HG03095 (cell line): ENCODE results near the gene PDE4B.

Source experiments
- ATAC-seq: cut with Tn5 transposase; IDR thresholded peaks from one replicate; pipeline ENCODE4 v1.9.1; 2021; ENCODE audit warnings: moderate library complexity; ENCODE audit not compliant: unreplicated experiment

PDE4B gene

DNA sequence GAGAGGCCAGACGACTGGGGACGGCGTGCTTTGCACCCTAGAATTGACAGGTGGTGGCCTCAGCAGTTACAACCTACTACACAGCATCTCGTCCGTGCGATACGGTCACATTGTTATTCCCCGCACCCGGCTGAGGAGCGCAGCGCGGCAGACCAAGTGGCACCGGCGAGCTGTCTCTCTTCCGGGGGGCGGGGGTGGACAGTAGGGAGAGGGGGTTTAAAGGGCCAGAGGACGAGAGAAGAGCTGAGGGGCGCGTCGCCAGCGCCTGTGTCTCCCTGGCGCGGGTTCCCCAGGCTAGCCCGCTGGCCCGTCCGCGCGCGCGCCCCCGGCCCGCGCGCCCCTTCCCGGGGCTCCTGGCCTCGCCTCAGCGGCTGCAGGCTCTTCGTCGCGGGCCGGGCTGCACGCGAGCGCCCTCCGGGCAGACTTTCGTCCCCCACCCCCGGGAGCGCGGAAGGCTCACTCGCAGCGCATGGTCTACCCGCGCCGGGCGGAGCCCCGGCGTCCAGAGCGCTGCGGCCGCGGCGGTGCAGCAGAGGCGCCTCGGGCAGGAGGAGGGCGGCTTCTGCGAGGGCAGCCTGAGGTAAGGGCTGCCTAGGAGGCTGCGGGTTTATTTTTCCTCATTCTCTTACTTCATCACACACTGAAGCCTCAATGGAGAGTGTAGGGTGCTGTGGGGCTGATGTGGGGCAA is at the start of gene PDE4B:
Gene PDE4B, plus strand, starts transcription at position 227 of the 690 bp plus-strand sequence.
- ATAC-seq = no peak

DNA sequence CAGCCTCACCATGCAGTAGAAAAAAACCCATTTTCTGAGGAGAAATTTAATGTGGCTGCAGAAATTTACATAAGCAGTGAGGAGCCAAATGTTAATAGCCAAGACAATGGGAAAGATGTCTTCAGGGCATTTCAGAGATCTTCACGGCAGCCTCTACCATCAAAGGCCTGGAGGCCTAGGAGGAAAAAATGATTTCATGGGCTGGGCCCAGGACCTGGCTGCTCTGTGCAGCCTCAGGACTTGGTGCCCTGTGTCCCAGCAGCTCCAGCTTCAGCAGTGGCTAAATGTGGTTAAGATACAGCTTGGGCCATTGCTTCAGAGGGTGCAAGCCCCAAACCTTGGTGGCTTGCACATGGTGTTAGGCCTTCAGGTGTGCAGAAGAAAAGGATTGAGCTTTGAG is 48.0 kb upstream of the PDE4B start:
- ATAC-seq = no peak

DNA sequence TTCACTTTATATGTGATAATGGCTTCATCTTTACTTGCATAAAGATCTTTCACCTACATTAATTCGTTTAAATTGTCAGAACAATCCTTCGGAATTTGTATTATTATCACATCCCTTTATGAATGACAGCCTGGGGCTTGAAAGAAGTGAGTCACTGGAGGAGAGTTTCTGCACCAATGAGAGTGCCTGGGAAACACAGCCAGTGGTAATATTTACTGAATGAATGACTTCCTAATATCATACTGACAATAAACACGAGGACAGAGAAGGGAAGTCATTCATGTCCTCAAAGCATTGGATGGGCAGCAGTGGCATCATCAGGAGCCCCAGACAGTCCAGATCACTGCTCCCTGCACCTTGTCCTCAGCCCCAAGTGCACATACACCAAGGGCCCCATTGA is 40.7 kb upstream of the PDE4B start:
- no peak for ATAC-seq

DNA sequence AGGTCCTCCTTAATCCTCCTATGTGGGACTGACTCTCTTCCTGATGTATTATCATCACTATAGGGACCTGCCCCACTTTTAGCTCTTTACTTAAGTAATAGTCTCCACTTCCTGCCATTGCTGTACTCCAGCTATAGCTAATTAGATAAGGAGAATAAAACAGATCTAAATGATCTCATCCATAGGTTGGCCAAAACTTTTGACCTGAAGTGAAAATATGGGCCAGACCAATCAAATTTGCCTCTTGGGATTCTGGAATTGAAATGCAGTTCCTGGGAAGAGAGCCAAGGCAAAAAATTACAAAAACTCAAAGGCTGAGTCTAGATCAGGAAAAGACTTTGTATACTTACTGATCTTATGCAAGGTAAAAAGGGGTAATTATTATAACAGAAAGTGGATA is 36.1 kb upstream of the PDE4B start:
- no peak for ATAC-seq

DNA sequence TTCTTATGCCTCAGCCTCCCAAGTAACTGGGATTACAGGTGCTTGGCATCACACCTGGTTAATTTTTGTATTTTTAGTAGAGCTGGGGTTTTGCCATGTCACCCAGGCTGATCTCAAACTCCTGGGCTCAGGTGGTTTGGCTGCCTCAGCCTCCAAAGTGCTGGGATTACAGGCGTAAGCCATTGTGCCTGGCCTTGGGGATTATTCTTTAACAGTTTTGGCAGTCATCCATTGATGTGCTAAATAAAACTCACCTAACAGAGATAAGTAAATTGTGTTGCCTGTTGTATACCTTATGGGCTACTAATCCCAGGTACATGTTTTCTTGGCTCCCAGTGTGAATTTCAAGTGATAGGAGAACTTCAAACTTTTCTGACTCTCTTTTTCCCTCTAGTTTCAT is 35.2 kb upstream of the PDE4B start:
- no peak for ATAC-seq

DNA sequence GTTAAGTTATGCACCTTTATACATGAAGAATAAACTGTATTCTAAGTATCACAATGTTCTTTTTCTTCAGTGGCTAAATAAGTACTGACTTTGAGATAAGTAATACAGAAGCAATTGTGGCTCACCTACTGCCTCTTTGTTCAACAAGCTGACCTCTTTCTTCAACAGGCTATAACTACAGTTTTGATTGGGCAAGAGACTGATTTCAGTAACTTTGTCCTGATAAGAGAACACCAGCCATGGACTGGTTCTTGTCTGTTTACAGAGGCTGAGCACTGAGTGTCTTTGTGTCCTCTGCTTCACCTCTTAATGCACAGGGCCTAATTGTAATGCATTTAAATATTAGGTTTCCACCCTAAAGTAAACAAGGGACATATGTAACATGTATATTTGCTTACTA is 34.6 kb upstream of the PDE4B start:
- no peak for ATAC-seq

DNA sequence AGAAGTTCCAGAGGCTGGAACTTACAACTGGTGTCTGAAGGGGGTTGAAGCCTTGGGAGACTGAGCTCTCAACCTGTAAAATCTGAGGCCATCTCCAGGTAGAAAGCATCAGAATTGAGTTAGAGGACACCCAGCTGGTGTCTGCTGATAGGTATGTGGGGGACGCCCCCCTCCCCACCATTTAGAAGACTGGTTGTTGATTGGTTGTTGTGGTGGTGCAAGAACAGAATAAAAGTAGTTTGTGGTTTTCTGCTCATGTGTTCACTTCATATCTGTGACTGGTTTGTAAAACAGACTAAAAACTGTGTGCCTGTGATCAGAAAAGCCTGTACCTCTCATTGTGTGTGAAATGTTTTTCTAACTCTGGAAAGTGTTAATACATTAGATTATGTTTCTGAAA is 33.2 kb upstream of the PDE4B start:
- ATAC-seq = no peak

DNA sequence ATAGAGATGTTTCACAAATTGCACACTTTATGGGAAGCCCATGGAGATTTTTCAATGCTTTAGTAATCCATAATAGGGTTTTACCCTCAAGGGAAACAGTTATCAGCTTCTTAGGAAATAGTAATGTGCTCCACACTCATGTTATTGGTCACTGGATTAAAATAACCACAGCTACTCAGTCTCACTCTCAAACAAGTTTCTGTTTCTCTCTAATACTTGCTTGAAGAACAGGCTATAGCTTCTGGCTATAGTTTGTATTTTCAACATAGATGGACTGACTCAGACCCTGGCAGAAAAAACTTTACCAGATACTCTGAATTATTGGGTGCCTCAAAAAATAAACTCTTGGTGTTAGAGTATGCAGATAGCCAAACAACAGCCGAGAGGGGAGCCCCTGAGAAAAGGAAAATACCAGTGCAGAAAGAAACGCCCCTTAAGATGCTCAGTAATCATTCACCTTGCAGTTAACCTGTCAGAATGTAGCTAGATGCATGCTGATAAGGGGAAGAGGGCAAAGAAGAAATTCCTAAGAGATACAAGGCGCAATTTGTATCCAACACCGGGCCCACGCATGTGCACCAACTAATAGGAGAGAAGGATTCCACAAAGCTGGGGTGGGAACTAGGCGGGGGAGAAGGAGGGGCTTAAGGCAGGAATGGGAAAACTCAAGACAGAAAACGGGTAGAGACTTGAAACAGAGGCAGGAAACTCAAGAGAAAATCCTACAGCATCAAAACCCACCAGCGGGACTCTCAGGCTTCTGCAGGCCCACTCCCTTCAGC is 30.4 kb upstream of the PDE4B start:
- ATAC-seq = no peak

DNA sequence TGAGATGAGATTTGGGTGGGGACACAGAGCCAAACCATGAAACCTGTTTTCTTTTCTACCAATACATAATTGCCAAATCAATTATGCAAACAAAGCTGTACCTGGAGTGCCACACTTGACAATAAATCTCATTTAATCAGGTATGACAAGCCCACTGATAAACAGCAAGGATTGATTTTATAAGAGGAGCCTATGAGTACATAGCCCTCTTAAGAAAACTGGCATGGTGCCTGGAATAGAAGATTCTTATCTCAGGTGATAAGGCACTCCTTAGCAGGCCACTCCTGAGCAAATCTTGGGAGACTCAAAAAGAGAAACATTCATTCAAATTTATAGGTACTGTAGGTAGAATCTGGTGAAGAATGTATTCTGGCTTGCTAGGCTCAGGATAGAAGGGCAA is 28.6 kb upstream of the PDE4B start:
- ATAC-seq = no peak

DNA sequence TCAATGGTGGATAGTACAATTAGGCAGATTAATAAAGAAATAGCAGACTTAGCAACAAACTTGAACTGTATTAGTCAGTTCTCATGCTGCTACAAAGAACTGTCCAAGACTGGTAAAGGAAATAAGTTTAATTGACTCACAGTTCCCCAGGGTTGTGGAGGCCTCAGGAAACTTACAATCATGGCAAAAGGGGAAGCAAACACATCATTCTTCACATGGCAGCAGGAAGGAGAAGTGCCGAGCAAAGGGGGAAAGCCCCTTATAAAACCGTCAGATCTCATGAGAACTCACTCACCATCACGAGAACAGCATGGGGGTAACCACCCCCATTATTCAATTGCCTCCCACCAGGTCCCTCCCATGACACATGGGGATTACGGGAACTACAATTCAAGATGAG is 27.1 kb upstream of the PDE4B start:
- ATAC-seq = no peak

DNA sequence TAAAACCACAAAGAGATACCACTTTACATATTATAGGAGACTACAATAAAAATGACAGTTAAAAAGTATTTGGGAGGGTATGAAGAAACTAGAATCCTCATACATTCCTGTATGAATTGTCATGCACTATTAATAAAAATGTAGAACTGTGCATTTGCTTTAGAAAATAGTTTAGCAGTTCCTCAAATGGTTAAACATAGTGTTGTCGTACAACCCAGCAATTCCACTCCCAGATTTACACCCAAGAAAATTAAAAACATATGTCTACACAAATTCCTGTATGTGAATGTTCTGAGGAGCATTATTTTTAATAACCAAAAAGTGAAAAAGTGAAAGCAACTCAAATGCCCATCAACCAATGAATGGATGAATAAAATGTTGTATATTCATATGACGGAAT is 23.1 kb upstream of the PDE4B start:
- ATAC-seq = no peak

DNA sequence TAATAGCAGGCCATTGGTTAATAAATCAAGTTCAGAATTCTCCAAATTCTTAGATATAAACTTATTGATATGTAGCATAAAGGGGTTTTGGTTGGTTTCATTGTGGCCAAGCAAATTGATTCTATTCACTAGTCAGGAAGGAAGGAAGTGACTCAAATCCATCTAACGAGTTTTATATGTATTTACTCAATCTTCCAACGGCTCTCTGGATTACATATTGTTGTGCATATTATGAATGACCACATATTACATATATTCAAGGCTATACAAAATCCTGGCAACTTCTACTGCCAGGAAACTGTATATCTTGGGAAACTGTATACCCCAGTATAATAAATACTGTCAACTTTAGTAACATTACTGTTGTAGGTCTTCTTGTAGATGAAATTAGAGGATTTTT is 20.1 kb upstream of the PDE4B start:
- ATAC-seq = no peak

DNA sequence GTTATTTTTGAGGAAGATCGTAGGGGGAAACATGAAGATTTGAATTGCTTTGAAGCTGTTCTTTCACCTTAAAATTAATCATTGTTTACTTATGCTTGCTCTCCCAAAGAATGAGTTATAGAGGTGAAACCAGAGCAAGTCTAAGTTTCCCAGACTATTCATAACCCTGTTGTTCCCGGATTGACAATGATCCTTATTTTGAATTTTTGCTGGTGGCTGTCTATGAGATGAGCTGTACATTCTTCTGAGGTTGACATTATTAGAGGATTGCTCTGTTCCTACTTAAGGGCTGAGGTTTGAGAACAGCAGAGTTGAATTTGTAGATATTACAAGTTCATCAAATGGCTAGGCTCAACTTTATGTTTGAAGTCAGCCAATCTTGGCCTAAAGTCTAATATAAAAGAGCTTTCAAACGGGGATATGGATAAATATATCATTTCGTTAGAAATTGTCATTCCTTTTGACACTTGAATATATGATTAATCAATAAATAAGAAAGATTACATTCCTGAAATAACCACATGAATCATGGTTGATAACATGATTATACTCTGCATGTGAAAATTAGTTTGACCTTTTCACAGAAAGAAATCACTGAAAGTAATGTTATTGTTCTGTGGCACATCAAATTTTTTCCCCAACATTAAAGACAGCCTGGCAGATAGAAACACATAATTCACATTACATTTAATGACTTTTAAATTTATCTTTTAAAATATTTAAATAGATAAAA is 19.1 kb upstream of the PDE4B start:
- no peak for ATAC-seq

DNA sequence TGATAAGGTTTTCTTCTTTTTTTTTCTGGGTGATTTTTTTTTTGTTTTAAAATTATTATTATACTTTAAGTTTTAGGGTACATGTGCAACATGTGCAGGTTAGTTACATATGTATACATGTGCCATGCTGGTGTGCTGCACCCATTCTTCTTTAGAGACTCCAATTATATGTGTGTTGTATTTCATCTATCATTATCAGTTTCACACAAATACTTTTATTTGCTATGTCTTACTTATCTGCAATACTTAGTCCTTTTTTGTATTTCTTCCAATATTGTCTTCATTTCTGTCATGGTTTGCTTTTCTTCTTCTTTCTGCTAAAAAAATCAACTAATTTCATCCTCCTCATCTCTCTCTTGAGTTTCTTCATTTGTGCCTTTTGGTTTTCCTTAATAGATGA is 3.9 kb upstream of the PDE4B start:
- no peak for ATAC-seq

DNA sequence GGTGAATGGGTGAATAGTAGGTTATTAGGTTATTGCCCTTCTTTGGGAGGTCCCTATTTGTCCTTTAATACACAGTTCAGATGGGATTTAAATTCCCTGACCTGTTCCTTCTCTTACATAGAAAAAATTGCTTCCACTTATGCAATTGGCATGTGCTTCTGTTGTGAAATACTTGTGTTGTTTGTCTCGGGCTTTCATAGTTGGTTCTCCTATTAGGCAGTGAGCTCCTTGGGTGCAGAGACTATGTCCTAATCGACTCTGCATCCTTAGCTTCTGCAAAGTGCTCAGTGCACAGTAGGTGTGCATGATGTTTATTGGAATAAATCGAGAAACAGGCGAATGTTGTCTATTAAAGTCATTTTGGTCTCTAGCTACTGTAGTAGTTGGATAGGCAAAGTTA is 1.3 kb upstream of the PDE4B start:
- ATAC-seq = no peak

DNA sequence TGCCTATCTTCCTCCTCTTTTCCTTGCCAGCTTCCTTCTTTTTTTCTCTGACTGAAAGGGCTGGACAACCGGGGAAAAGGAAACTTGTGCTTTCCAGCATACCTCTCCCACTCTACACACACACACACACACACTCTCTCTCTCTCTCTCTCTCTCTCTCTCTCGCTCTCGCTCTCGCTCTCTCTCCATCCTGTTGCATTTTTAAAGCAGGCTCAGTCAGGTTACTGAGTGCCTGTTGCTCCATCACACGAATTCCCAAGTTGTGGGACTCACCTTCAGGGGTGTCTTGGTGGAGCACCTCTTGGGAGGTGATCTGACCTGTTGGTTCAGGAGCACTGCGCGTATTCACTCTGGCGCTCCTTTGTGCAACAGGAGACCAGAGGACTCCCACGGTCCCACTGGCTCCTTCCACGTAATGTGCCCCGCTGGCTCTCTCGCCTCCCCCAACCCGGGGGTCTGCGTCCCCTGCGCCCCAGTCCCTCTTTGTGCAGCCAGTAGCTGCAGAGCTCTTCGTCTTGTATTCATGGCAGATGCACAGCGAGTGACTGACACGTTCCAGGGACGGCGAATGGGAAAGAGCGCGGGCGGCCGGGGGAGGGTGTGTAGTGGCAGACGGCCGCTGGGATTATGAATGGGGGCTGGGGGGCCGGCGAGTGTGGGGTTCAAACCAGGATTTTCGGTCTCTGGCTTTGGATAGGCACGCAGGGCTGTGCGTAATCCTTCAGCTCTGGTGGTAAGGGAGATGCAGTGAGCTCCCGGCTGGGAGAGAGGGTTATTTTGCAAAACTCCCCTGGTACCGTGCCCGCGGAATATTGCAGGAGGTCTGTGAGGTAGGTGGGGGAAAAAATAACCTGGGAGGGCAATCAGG is 660 bp upstream of the PDE4B start:
- ATAC-seq = no peak

DNA sequence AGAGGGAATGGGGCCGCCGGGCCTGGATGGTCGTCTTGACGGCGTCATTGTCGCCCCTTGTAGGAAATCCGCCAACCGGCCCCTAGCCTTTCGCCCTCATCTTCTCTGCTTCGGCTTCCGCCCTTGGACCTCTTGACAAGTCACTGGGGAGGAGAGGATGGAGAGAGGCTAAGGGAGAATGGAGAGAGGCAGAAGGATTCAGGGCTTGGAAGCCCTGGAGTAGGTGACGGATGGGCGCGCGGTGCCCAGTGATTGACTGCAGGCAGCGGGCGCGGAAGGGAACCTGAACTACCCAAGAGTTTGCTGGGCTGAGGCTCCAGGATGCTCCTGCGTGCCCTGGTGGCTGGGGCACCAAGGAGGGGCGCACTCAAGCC is 651 bp downstream of the PDE4B start:
- no peak for ATAC-seq

DNA sequence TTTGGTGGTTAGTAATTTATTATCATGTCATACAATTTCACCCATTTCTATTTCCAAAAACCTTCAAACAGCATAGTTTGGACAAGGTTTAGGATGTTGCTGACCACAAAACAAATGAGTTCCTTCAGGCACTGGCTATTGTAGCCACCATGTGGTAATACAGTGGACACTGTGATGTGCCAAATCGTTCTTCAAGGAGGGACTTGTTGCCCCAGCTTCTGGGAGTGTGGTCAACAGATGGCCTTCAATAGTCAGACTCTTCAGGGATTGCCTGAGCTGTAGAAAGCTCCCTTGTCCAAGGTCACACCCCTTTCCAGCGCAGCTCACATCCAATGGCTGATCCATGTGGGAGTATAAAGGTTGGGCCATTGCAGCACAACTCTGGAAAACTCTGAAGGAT is 2.6 kb downstream of the PDE4B start:
- no peak for ATAC-seq

DNA sequence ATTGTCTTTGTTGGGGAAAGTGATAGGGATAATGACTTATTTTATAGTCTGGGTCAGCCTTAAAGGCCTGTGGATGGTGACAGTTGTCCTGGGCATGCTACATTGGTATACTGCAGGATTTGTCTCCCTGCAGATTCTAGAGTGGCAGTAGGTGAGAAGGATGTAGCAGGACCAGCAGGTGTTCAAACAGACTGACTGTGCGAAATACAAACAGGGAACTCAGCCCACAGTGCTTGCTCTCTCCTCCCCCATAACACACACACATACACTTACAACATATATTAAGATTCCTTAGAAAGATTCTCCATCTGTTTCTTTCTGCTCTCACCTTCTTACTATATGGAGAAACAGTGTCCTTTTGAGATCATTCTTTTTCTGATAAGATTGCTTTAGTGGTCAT is 6.9 kb downstream of the PDE4B start:
- ATAC-seq = no peak

DNA sequence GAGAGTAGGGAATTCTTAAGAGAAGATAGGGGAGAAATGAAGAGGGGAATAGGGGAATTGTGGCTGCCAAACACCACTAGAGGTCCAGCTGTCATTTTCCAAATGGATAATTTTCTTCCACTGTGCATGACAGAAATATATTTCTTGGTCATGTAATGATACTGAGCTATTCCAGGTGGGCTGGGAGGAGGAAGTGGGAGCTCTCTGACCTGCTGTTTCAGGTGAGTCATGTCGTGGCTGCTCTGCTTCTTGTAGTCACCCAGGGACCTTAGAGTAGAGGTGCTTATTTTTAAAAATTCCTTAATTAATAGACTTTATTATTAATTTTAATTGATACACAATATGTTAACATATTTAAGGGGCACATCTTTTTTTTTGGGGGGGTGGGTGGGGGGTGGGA is 11.9 kb downstream of the PDE4B start:
- ATAC-seq = no peak

DNA sequence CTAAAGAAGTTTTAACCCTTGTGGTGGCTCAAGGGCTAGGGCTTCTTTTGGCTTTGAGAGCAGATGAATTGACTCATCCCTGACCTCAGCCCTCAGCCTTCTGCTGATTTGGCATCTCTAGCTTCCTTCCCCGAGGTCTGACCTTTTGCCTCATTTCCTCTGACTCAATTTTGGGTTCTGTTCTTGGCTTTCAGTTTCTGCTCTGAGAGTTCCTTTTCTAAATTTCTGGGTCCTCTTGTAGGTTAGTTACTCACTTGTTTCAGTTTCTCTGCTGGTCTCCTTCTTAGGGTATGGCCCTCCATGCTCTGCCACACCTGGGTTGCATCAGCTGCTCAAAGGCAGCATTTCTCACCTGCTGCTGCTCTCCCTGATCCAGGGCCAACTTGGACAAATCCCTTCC is 19.4 kb downstream of the PDE4B start:
- ATAC-seq = peak; percentile 100
